Measurements from ENCODE around the gene UTRN. TPM values are rescaled to one million over a fixed set of nuclear protein-coding genes. Genes with fewer than 3 reads are reported as not detected.

The UTRN gene
- total and polyA plus RNA-seq, 2 donors (not counting 1 experiment from before 2014, with no cell fraction given) = 43.9 to 130 TPM

DNA sequence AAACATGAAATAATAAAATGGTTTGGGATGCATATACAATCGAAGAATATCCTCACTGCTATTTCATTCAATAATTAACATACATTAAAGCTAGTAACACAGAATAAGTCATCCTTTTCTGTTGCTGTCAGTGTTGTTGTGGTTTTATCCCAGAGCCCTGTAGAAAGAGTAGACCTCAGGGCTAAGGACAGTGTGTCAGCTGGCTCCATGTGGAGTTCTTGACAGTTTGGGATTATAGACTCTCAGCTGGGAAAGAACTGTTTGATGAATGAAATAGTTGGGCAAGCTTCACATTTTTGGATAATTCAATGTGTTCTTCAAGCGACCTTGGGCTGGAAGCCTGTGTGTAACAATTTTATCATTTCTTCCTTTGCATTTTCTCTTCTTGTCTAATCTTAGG lies 10.1 kb downstream of the UTRN start:
- no peak overlapping the region for H3K27ac ChIP-seq (ENCODE audit: insufficient read depth, low read length)
- H2AFZ ChIP-seq (ENCODE audit: low read length) = no peak overlapping the region
- TF ChIP-seq, protein P1, sequence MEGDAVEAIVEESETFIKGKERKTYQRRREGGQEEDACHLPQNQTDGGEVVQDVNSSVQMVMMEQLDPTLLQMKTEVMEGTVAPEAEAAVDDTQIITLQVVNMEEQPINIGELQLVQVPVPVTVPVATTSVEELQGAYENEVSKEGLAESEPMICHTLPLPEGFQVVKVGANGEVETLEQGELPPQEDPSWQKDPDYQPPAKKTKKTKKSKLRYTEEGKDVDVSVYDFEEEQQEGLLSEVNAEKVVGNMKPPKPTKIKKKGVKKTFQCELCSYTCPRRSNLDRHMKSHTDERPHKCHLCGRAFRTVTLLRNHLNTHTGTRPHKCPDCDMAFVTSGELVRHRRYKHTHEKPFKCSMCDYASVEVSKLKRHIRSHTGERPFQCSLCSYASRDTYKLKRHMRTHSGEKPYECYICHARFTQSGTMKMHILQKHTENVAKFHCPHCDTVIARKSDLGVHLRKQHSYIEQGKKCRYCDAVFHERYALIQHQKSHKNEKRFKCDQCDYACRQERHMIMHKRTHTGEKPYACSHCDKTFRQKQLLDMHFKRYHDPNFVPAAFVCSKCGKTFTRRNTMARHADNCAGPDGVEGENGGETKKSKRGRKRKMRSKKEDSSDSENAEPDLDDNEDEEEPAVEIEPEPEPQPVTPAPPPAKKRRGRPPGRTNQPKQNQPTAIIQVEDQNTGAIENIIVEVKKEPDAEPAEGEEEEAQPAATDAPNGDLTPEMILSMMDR (conservative IDR thresholded peaks at IDR 0.05 in 1 of 2, IDR thresholded peaks at IDR 0.05 in 1 of 2; ENCODE audit: low read depth in 1 of 2, low read length in 2 of 2) = no peak
- TF ChIP-seq EZH2 (IDR thresholded peaks at IDR 0.05; ENCODE audit: low read length, missing control alignments) = no peak
- H3K4me1 ChIP-seq (ENCODE audit: control insufficient read depth, extremely low read depth, insufficient read depth, low read length) = peaks cover 5% of the 10 kb centered on the region
- no peaks in the 10 kb centered on the region for H3K9me3 ChIP-seq (ENCODE audit: control insufficient read depth, insufficient read depth, low read depth, low read length)
- no peak overlapping the region for H3K4me2 ChIP-seq (ENCODE audit: extremely low read depth, insufficient read depth, low read length)
- no peak for DNase-seq (ENCODE audit: low read depth in 2 of 2)
- no peak overlapping the region for H3K9ac ChIP-seq (ENCODE audit: insufficient read depth, low read length)
- no peaks in the 10 kb centered on the region for H4K20me1 ChIP-seq (ENCODE audit: control insufficient read depth, extremely low read depth, insufficient read depth, low read length)
- H3K4me3 ChIP-seq (replicated peaks in 1 of 4; ENCODE audit: control extremely low read depth in 1 of 4, insufficient read depth in 1 of 4, low read depth in 3 of 4, low read length in 4 of 4) = no peak overlapping the region
- H3K79me2 ChIP-seq (ENCODE audit: control insufficient read depth, insufficient read depth, low read length) = peaks cover 29% of the 10 kb centered on the region
- H3K36me3 ChIP-seq (ENCODE audit: control insufficient read depth, insufficient read depth, low read length) = peaks cover 4% of the 10 kb centered on the region
- H3K27me3 ChIP-seq (ENCODE audit: control insufficient read depth, insufficient read depth, low read length) = no peaks in the 10 kb centered on the region

DNA sequence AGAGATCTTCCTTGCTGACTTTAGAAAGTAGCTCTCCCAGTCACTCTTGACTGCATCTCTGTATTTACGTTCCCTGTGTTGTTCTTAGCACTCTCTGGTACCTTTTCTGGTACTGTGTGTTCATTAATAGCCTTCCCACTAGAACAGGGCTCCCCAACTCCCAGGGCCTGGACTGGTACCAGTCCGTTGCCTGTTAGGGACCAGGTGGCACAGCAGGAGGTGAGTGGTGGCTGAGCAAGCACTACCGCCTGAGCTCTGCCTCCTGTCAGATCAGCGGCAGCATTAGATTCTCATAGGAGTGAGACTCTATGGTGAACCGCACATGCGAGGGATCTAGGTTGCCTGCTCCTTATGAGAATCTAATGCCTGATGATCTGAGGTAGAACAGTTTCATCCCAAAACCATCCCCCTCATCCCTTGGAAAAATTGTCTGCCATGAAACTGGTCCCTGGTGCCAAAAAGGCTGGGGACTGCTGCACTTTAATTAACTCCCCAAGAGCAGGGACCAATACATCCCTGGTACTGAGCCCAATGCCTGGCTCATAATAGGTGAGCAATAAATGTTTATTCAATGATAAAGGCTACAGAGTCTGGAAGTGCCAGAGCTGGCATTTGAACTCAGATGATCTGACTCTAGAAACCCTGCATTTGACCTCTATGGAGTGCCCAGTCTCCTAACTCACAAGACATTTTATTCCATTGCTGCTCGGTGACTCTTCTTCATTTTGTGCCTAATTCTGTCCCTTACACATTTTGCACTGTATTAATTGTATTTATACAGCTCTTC lies 11.0 kb downstream of the UTRN start:
- no peaks in the 10 kb centered on the region for H3K9me3 ChIP-seq (ENCODE audit: control insufficient read depth, insufficient read depth, low read depth, low read length)
- no peak overlapping the region for H2AFZ ChIP-seq (ENCODE audit: low read length)
- no peak for DNase-seq (ENCODE audit: low read depth in 2 of 2)
- peaks cover 25% of the 10 kb centered on the region for H3K79me2 ChIP-seq (ENCODE audit: control insufficient read depth, insufficient read depth, low read length)
- H3K36me3 ChIP-seq (ENCODE audit: control insufficient read depth, insufficient read depth, low read length) = peaks cover 4% of the 10 kb centered on the region
- H3K27ac ChIP-seq (ENCODE audit: insufficient read depth, low read length) = no peak overlapping the region
- H3K9ac ChIP-seq (ENCODE audit: insufficient read depth, low read length) = no peak overlapping the region
- H3K27me3 ChIP-seq (ENCODE audit: control insufficient read depth, insufficient read depth, low read length) = no peaks in the 10 kb centered on the region
- H3K4me2 ChIP-seq (ENCODE audit: extremely low read depth, insufficient read depth, low read length) = no peak overlapping the region
- no peaks in the 10 kb centered on the region for H4K20me1 ChIP-seq (ENCODE audit: control insufficient read depth, extremely low read depth, insufficient read depth, low read length)
- H3K4me1 ChIP-seq (ENCODE audit: control insufficient read depth, extremely low read depth, insufficient read depth, low read length) = peaks cover 5% of the 10 kb centered on the region
- no peak for TF ChIP-seq EZH2 (IDR thresholded peaks at IDR 0.05; ENCODE audit: low read length, missing control alignments)
- TF ChIP-seq, protein P1 (conservative IDR thresholded peaks at IDR 0.05 in 1 of 2, IDR thresholded peaks at IDR 0.05 in 1 of 2; ENCODE audit: low read depth in 1 of 2, low read length in 2 of 2) = no peak
- H3K4me3 ChIP-seq (replicated peaks in 1 of 4; ENCODE audit: control extremely low read depth in 1 of 4, insufficient read depth in 1 of 4, low read depth in 3 of 4, low read length in 4 of 4) = no peak overlapping the region

DNA sequence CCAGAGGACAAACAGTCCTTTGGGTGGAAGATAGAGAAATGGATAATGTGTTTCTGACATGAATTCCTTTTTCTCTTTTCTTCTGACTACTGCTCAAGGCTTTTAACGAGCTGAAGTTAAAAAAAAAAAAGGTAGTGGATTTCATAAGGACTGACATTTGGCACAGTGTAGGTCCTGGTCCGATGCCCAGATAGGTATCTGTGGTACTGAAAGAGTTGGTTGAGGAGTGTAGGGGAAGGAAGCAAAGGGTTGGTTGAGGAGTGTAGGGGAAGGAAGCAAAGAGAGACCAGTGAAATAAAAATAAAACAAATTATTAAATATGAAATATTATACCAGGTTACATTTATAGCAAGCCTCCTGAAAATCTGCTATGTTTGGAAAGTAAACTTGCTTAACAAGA lies 11.8 kb downstream of the UTRN start:
- Histone ChIP-seq H3K4me3 (replicated peaks in 1 of 4; ENCODE audit: control extremely low read depth in 1 of 4, insufficient read depth in 1 of 4, low read depth in 3 of 4, low read length in 4 of 4) (no peak overlapping the region), H3K27ac (ENCODE audit: insufficient read depth, low read length) (no peak overlapping the region), H4K20me1 (ENCODE audit: control insufficient read depth, extremely low read depth, insufficient read depth, low read length) (no peaks in the 10 kb centered on the region), H3K27me3 (ENCODE audit: control insufficient read depth, insufficient read depth, low read length) (no peaks in the 10 kb centered on the region), H3K79me2 (ENCODE audit: control insufficient read depth, insufficient read depth, low read length) (peaks cover 20% of the 10 kb centered on the region), H3K9me3 (ENCODE audit: control insufficient read depth, insufficient read depth, low read depth, low read length) (no peaks in the 10 kb centered on the region), H3K4me1 (ENCODE audit: control insufficient read depth, extremely low read depth, insufficient read depth, low read length) (peaks cover 5% of the 10 kb centered on the region), H3K9ac (ENCODE audit: insufficient read depth, low read length) (no peak overlapping the region), H3K4me2 (ENCODE audit: extremely low read depth, insufficient read depth, low read length) (no peak overlapping the region), H3K36me3 (ENCODE audit: control insufficient read depth, insufficient read depth, low read length) (peaks cover 4% of the 10 kb centered on the region), H2AFZ (ENCODE audit: low read length) (no peak overlapping the region)
- TF ChIP-seq, protein P1 (conservative IDR thresholded peaks at IDR 0.05 in 1 of 2, IDR thresholded peaks at IDR 0.05 in 1 of 2; ENCODE audit: low read depth in 1 of 2, low read length in 2 of 2) = no peak
- TF ChIP-seq EZH2 (IDR thresholded peaks at IDR 0.05; ENCODE audit: low read length, missing control alignments) = no peak
- DNase-seq (ENCODE audit: low read depth in 2 of 2) = peak in 1 of 2 donors; percentile 19
